ENCODE measurements around the gene SLC34A3. TPM values are rescaled to one million over a fixed set of nuclear protein-coding genes. Genes with fewer than 3 reads are reported as not detected.

SLC34A3 gene
- total RNA-seq, 1 experiment from 2014 or later: not detected

DNA sequence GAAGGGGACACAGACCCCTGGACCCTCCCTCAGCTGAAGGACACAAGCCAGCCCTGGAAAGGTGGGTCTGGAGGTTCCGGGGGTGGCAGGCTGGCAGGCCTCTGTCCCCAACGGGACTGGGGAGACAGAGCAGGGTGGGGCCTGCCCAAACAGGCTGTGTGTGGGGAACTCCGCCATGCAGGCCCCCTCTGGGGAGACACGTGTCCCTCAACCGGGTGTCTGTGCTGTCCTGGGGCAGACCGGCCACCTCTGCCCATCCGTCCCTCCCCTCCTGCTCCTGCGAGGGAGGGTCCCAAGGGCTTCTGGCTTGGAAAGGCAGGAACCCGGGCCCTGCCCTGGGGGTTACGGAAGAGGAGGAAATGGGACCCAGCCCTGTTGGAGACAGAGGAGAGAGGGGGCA lies 1.4 kb downstream of the SLC34A3 start:
- CTCF ChIA-PET: interaction anchor here (0.6 kb wide), 1 partner anchor 9 kb away, joined by 9 read pairs; no protein-coding TSS in a partner anchor
- intact Hi-C loops (cut with micrococcal nuclease; ENCODE audit: unreplicated experiment): no loop called here
- H3K27ac ChIP-seq (ENCODE audit: low read depth, low read length, poor library complexity, severe bottlenecking): no peak overlapping the region
- no peaks in the 10 kb centered on the region for H3K27me3 ChIP-seq (replicated peaks; ENCODE audit: insufficient read depth, low read depth, low read length, poor library complexity)
- H3K9me3 ChIP-seq (ENCODE audit: low read depth, low read length, poor library complexity, severe bottlenecking): no peaks in the 10 kb centered on the region
- DNase-seq (ENCODE audit: low spot score): no peak
- no TSS peak for BruUV-seq (replicated peaks)
- H3K4me3 ChIP-seq (ENCODE audit: low read depth, low read length, poor library complexity, severe bottlenecking): no peak overlapping the region
- H3K4me1 ChIP-seq (ENCODE audit: insufficient read depth, low read length, poor library complexity, severe bottlenecking): peaks cover 6% of the 10 kb centered on the region
- TF ChIP-seq, protein P1, sequence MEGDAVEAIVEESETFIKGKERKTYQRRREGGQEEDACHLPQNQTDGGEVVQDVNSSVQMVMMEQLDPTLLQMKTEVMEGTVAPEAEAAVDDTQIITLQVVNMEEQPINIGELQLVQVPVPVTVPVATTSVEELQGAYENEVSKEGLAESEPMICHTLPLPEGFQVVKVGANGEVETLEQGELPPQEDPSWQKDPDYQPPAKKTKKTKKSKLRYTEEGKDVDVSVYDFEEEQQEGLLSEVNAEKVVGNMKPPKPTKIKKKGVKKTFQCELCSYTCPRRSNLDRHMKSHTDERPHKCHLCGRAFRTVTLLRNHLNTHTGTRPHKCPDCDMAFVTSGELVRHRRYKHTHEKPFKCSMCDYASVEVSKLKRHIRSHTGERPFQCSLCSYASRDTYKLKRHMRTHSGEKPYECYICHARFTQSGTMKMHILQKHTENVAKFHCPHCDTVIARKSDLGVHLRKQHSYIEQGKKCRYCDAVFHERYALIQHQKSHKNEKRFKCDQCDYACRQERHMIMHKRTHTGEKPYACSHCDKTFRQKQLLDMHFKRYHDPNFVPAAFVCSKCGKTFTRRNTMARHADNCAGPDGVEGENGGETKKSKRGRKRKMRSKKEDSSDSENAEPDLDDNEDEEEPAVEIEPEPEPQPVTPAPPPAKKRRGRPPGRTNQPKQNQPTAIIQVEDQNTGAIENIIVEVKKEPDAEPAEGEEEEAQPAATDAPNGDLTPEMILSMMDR (conservative IDR thresholded peaks at IDR 0.05; ENCODE audit: low read depth, low read length): no peak
- no peak for TF ChIP-seq EZH2 (IDR thresholded peaks at IDR 0.05; ENCODE audit: borderline replicate concordance, low read depth, low read length, poor library complexity, severe bottlenecking)
- POLR2A ChIA-PET (ENCODE audit: low non-redundant PET): no interaction called here
- H3K36me3 ChIP-seq (ENCODE audit: insufficient read depth, low read length, poor library complexity, severe bottlenecking): no peaks in the 10 kb centered on the region

DNA sequence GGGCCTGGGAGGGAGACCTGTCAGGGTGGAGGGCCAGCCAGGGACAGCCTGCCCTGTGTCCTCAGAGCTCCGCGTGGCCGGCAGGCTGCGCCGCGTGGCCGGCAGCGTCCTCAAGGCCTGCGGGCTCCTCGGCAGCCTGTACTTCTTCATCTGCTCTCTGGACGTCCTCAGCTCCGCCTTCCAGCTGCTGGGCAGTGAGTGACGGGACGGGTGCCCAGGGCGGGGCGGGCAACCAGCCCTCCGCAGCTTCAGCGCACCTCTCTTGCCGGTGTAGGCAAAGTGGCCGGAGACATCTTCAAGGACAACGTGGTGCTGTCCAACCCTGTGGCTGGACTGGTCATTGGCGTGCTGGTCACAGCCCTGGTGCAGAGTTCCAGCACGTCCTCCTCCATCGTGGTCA lies 1.8 kb downstream of the SLC34A3 start:
- no peaks in the 10 kb centered on the region for H3K36me3 ChIP-seq (ENCODE audit: insufficient read depth, low read length, poor library complexity, severe bottlenecking)
- no peak for TF ChIP-seq EZH2 (IDR thresholded peaks at IDR 0.05; ENCODE audit: borderline replicate concordance, low read depth, low read length, poor library complexity, severe bottlenecking)
- TF ChIP-seq, protein P1 (conservative IDR thresholded peaks at IDR 0.05; ENCODE audit: low read depth, low read length): no peak
- ChIA-PET CTCF (interaction anchor here (0.6 kb wide), 1 partner anchor 9 kb away, joined by 9 read pairs; no protein-coding TSS in a partner anchor), POLR2A (ENCODE audit: low non-redundant PET) (no interaction called here)
- H3K4me1 ChIP-seq (ENCODE audit: insufficient read depth, low read length, poor library complexity, severe bottlenecking): peaks cover 10% of the 10 kb centered on the region
- no TSS peak for BruUV-seq (replicated peaks)
- no peak overlapping the region for H3K4me3 ChIP-seq (ENCODE audit: low read depth, low read length, poor library complexity, severe bottlenecking)
- H3K9me3 ChIP-seq (ENCODE audit: low read depth, low read length, poor library complexity, severe bottlenecking): no peaks in the 10 kb centered on the region
- no peak for DNase-seq (ENCODE audit: low spot score)
- intact Hi-C loops (cut with micrococcal nuclease; ENCODE audit: unreplicated experiment): no loop called here
- H3K27me3 ChIP-seq (replicated peaks; ENCODE audit: insufficient read depth, low read depth, low read length, poor library complexity): no peaks in the 10 kb centered on the region
- H3K27ac ChIP-seq (ENCODE audit: low read depth, low read length, poor library complexity, severe bottlenecking): no peak overlapping the region

DNA sequence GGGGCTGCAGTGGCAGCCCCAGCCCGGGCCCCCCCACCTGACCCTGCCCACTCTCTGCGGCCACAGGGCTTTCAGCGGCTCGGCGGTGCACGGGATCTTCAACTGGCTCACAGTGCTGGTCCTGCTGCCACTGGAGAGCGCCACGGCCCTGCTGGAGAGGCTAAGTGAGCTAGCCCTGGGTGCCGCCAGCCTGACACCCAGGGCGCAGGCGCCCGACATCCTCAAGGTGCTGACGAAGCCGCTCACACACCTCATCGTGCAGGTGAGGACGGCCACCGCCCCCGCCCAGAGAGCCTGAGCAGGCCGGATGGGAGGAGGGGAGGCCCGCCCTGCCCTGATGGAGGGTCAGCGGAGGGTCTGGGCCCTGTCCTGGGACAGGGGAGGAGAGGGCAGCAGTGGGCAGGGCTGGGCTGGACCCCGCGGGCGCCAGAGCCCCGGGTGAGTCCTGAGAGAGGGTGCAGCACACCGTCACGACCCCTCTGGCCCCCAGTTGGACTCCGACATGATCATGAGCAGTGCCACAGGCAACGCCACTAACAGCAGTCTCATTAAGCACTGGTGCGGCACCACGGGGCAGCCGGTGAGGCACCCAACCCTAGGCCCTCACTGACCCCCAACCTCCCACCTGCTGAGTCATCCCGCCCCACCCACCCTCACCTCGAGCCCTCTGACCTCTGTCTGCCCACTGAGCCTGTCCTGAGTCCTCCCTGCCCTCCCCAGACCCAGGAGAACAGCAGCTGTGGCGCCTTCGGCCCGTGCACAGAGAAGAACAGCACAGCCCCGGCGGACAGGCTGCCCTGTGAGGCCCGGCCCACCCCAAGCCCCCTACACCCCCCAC lies 2.7 kb downstream of the SLC34A3 start:
- Histone ChIP-seq H3K4me3 (ENCODE audit: low read depth, low read length, poor library complexity, severe bottlenecking) (no peak overlapping the region), H3K27me3 (replicated peaks; ENCODE audit: insufficient read depth, low read depth, low read length, poor library complexity) (no peaks in the 10 kb centered on the region), H3K9me3 (ENCODE audit: low read depth, low read length, poor library complexity, severe bottlenecking) (no peaks in the 10 kb centered on the region), H3K4me1 (ENCODE audit: insufficient read depth, low read length, poor library complexity, severe bottlenecking) (peaks cover 14% of the 10 kb centered on the region), H3K36me3 (ENCODE audit: insufficient read depth, low read length, poor library complexity, severe bottlenecking) (no peaks in the 10 kb centered on the region), H3K27ac (ENCODE audit: low read depth, low read length, poor library complexity, severe bottlenecking) (no peak overlapping the region)
- ChIA-PET POLR2A (ENCODE audit: low non-redundant PET) (no interaction called here), CTCF (no interaction called here)
- BruUV-seq (replicated peaks): no TSS peak
- DNase-seq (ENCODE audit: low spot score): no peak
- intact Hi-C loops (cut with micrococcal nuclease; ENCODE audit: unreplicated experiment): no loop called here
- no peak for TF ChIP-seq EZH2 (IDR thresholded peaks at IDR 0.05; ENCODE audit: borderline replicate concordance, low read depth, low read length, poor library complexity, severe bottlenecking)
- TF ChIP-seq, protein P1 (conservative IDR thresholded peaks at IDR 0.05; ENCODE audit: low read depth, low read length): no peak

Data from A673 (cell line).